Measurements from ENCODE around the gene NUP214.
"Not testable (repeated sequence)": the region's sequence is repeated elsewhere in the genome, so short reads cannot be mapped to it uniquely, and the experiment has no call there.

The NUP214 gene

DNA sequence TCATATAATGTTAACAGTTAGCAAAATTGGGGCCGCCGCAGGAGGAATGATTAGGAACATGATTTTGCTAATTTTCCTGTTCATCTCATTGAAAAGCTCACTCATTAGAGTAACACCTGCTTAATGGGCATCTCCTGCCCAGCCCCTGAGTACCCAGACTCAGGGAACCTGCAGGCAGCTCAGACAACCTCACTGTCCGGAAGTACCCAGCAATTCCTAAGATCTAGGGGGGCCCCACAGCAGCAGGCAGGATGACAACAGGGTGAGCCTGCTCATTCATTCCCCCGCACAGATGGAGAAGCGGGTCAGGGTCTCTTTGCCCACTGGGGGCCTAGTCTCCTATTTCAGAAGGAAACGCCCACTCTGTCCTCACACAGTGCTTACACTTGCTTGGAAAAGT is 138.3 kb downstream of the NUP214 start:
- no peak for DNase-seq
- no peaks in the 10 kb centered on the region for H3K9me3 ChIP-seq (ENCODE audit: control extremely low read depth in 1 of 5, control insufficient read depth in 4 of 5, insufficient read depth in 2 of 5, low read depth in 1 of 5, low read length in 4 of 5)
- POLR2A ChIA-PET = interaction anchor here (0.5 to 1.5 kb wide), 3 partner anchors 8 to 1031 kb away, joined by 3 to 6 read pairs (median 3); no protein-coding TSS in a partner anchor
- H3K27ac ChIP-seq (ENCODE audit: insufficient read depth in 1 of 2, low read depth in 1 of 2, low read length in 2 of 2, poor library complexity in 1 of 2, severe bottlenecking in 2 of 2) = peak overlapping the region; percentile 50 to 71
- 74% methylated on average over 6 of the region's 6 CpGs for WGBS (ENCODE audit: insufficient coverage)
- peaks cover 7 to 67% (median 42%) of the 10 kb centered on the region in 4 experiments for H3K36me3 ChIP-seq (ENCODE audit: control insufficient read depth in 4 of 4, insufficient read depth in 4 of 4, low read length in 3 of 4)
- no peak overlapping the region for H3K4me3 ChIP-seq (ENCODE audit: control insufficient read depth in 1 of 7, extremely low read depth in 1 of 7, insufficient read depth in 4 of 7, low read depth in 2 of 7, low read length in 6 of 7)
- H3K27me3 ChIP-seq (replicated peaks in 2 of 5; ENCODE audit: control insufficient read depth in 4 of 5, insufficient read depth in 5 of 5, low read length in 4 of 5) = no peaks in the 10 kb centered on the region
- CTCF ChIA-PET = interaction anchor here (0.9 to 2.9 kb wide), 5 partner anchors 10 to 85 kb away, joined by 3 to 24 read pairs (median 4); no protein-coding TSS in a partner anchor
- H3K4me1 ChIP-seq (ENCODE audit: control extremely low read depth in 1 of 4, control insufficient read depth in 4 of 4, insufficient read depth in 4 of 4, low read length in 3 of 4) = peaks cover 0 to 50% (median 42%) of the 10 kb centered on the region in 4 experiments

DNA sequence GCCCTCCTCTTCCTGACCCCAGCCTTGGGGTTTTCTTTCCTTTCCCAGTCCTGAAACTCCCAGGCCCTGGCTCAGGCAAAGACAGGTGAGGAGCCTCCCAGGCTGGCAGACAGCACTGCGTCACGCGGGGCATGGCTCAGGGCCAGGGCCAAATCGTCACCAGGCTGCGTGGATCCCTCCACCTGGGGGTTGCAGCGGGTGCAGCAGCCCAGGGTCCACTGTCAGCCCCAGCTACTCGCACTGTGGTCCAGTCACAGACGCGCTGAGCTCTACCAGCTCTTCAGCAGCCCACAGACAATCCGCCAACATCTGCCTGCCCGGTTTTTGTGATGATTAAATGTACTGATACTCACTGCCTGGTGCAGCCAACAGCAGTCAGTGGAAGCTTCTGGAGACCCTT is 138.8 kb downstream of the NUP214 start:
- ChIA-PET CTCF (interaction anchor here (0.9 to 2.9 kb wide), 5 partner anchors 9 to 85 kb away, joined by 3 to 24 read pairs (median 4); no protein-coding TSS in a partner anchor), POLR2A (interaction anchor here (0.7 to 1.5 kb wide), 3 partner anchors 8 to 1030 kb away, joined by 3 to 6 read pairs (median 3); no protein-coding TSS in a partner anchor)
- Histone ChIP-seq H3K27ac (ENCODE audit: insufficient read depth in 1 of 2, low read depth in 1 of 2, low read length in 2 of 2, poor library complexity in 1 of 2, severe bottlenecking in 2 of 2) (peak overlapping the region; percentile 50 to 71), H3K27me3 (replicated peaks in 2 of 5; ENCODE audit: control insufficient read depth in 4 of 5, insufficient read depth in 5 of 5, low read length in 4 of 5) (no peaks in the 10 kb centered on the region), H3K4me3 (ENCODE audit: control insufficient read depth in 1 of 7, extremely low read depth in 1 of 7, insufficient read depth in 4 of 7, low read depth in 2 of 7, low read length in 6 of 7) (no peak overlapping the region), H3K4me1 (ENCODE audit: control extremely low read depth in 1 of 4, control insufficient read depth in 4 of 4, insufficient read depth in 4 of 4, low read length in 3 of 4) (peaks cover 4 to 51% (median 45%) of the 10 kb centered on the region in 4 experiments), H3K36me3 (ENCODE audit: control insufficient read depth in 4 of 4, insufficient read depth in 4 of 4, low read length in 3 of 4) (peaks cover 7 to 61% (median 38%) of the 10 kb centered on the region in 4 experiments), H3K9me3 (ENCODE audit: control extremely low read depth in 1 of 5, control insufficient read depth in 4 of 5, insufficient read depth in 2 of 5, low read depth in 1 of 5, low read length in 4 of 5) (no peaks in the 10 kb centered on the region)
- DNase-seq = peak in 2 of 3 donors; percentile 67 to 81
- WGBS (ENCODE audit: insufficient coverage) = 32% methylated on average over 7 of the region's 11 CpGs

DNA sequence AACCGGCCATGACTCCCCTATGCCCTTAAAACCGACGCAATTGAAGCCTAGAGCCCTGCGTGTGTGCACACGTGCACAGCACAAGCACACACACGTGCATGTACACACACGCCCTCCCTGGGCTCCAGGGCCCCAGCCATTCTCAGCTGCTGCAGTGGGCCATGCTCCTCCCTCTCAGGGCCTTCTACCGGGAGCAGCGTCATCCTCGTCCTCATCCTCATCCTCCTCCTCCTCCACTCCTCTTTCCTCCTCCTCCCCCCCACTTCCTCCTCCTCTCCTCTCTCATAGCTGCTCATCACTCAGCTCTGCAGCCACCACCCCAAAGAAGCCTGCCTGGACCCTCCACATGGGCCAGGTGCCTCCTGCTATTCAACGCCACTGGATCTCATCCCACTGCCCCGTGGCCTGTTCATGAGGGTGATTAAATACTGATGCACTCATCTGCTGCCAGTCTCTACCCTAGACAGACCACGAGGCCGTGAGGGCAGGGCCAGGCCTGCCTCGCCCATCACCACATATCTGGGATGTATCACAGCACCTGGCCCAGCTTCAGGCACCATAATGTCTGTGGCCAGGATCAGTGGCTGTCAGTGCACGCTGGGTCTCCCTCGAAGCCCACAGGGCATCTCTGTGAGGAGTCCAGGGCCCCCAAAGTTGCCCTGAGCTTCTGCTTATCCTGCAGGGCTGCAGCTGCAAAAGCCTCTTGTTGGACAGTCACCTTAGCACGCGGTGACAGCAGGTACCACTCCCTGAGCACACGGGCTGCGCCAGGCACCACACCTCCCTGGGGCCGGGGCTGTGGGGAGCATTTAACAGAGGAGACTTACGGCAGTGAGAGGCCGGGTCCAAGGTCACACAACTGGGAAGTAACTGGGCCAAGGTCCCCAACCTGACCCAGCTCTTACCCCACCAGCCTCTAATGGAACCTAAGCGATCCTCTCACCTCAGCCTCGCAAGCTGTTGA is 141.2 kb downstream of the NUP214 start:
- ChIA-PET POLR2A (no interaction called here), CTCF (interaction anchor here (0.7 to 12.1 kb wide), 2 partner anchors 9 to 11 kb away, joined by 3 to 155 read pairs; no protein-coding TSS in a partner anchor)
- no peak for DNase-seq
- no peaks in the 10 kb centered on the region for H3K27me3 ChIP-seq (replicated peaks in 2 of 5; ENCODE audit: control insufficient read depth in 4 of 5, insufficient read depth in 5 of 5, low read length in 4 of 5)
- peak overlapping the region in 1 of 2 experiments; percentile 36 for H3K27ac ChIP-seq (ENCODE audit: insufficient read depth in 1 of 2, low read depth in 1 of 2, low read length in 2 of 2, poor library complexity in 1 of 2, severe bottlenecking in 2 of 2)
- H3K4me3 ChIP-seq (ENCODE audit: control insufficient read depth in 1 of 7, extremely low read depth in 1 of 7, insufficient read depth in 4 of 7, low read depth in 2 of 7, low read length in 6 of 7) = peak overlapping the region in 2 of 7 experiments; percentile 19 to 21
- H3K9me3 ChIP-seq (ENCODE audit: control extremely low read depth in 1 of 5, control insufficient read depth in 4 of 5, insufficient read depth in 2 of 5, low read depth in 1 of 5, low read length in 4 of 5) = no peaks in the 10 kb centered on the region
- H3K4me1 ChIP-seq (ENCODE audit: control extremely low read depth in 1 of 4, control insufficient read depth in 4 of 4, insufficient read depth in 4 of 4, low read length in 3 of 4) = peaks cover 12 to 73% (median 68%) of the 10 kb centered on the region in 4 experiments
- 65% methylated on average over 22 of the region's 26 CpGs for WGBS (ENCODE audit: insufficient coverage)
- H3K36me3 ChIP-seq (ENCODE audit: control insufficient read depth in 4 of 4, insufficient read depth in 4 of 4, low read length in 3 of 4) = peaks cover 7 to 43% (median 17%) of the 10 kb centered on the region in 4 experiments

DNA sequence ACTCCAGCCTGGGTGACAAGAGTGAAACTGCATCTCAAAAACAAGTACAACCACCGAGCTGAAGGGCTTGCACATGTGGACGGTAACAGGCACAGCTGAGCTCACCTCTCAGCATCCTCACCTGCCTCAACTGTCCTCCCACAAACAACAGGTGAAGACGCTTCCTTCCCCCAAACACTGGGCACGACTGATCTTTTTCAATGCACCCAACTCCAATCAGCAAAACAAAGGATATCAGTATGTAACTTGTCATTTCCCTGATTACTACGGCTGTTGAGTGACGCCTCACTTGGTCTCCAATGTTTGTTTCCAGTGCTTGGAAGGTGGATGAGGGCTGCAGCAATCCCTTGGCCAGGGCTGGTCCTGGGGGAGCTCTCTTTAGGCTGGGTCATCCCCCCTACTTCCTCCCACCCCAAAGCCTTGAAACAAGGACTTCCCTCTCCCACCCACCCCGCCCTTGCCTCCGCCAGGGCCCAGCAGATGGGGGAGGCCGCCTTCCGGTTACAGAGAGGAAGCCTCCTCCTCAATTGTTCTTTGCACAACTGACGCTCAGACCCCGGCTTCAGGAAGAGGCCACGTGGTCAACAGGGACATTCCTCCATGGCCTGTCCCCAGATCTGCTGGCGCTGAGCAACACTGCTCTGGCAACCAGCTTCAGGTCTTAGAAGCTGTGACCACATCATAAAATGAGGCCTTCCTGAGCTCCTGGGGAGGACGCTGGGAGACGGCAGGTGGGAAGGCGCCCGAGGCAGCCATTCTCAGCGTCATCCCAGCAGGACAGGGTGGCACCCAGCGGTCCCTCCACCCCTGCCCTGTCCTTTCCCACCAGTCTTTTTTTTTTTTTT is 145.0 kb downstream of the NUP214 start:
- DNase-seq = peak; percentile 53 to 79 (median 70)
- Histone ChIP-seq H3K27me3 (replicated peaks in 2 of 5; ENCODE audit: control insufficient read depth in 4 of 5, insufficient read depth in 5 of 5, low read length in 4 of 5) (no peaks in the 10 kb centered on the region), H3K4me1 (ENCODE audit: control extremely low read depth in 1 of 4, control insufficient read depth in 4 of 4, insufficient read depth in 4 of 4, low read length in 3 of 4) (peaks cover 23 to 92% (median 90%) of the 10 kb centered on the region in 4 experiments), H3K9me3 (ENCODE audit: control extremely low read depth in 1 of 5, control insufficient read depth in 4 of 5, insufficient read depth in 2 of 5, low read depth in 1 of 5, low read length in 4 of 5) (no peaks in the 10 kb centered on the region), H3K27ac (ENCODE audit: insufficient read depth in 1 of 2, low read depth in 1 of 2, low read length in 2 of 2, poor library complexity in 1 of 2, severe bottlenecking in 2 of 2) (peak overlapping the region; percentile 42 to 96), H3K4me3 (ENCODE audit: control insufficient read depth in 1 of 7, extremely low read depth in 1 of 7, insufficient read depth in 4 of 7, low read depth in 2 of 7, low read length in 6 of 7) (peak overlapping the region in 6 of 7 experiments; percentile 33 to 69 (median 48)), H3K36me3 (ENCODE audit: control insufficient read depth in 4 of 4, insufficient read depth in 4 of 4, low read length in 3 of 4) (peaks cover 2 to 40% (median 3%) of the 10 kb centered on the region in 4 experiments)
- CTCF ChIA-PET = interaction anchor here (0.6 to 12.1 kb wide), 6 partner anchors 8 to 67 kb away, joined by 3 to 155 read pairs (median 4); no protein-coding TSS in a partner anchor
- WGBS (ENCODE audit: insufficient coverage) = 3% methylated on average over 18 of the region's 20 CpGs
- POLR2A ChIA-PET = interaction anchor here (0.6 to 1.0 kb wide), 4 partner anchors 11 to 94 kb away, joined by 3 to 4 read pairs (median 4); no protein-coding TSS in a partner anchor

DNA sequence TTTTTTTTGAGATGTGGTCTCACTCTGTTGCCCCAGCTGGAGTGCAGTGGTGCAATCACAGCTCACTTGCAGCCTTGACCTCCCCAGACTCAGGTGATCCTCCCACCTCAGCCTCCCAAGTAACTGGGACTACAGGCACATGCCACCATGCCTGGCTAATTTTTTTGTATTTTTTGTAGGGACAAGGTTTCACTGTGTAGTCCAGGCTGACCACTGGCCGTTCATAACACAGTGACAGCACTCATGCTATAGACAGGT is 145.6 kb downstream of the NUP214 start:
- Histone ChIP-seq H3K4me3 (ENCODE audit: control insufficient read depth in 1 of 7, extremely low read depth in 1 of 7, insufficient read depth in 4 of 7, low read depth in 2 of 7, low read length in 6 of 7) (peak overlapping the region in 4 of 7 experiments; percentile 46 to 69 (median 52)), H3K27ac (ENCODE audit: insufficient read depth in 1 of 2, low read depth in 1 of 2, low read length in 2 of 2, poor library complexity in 1 of 2, severe bottlenecking in 2 of 2) (peak overlapping the region; percentile 61 to 96), H3K4me1 (ENCODE audit: control extremely low read depth in 1 of 4, control insufficient read depth in 4 of 4, insufficient read depth in 4 of 4, low read length in 3 of 4) (peaks cover 23 to 95% (median 87%) of the 10 kb centered on the region in 4 experiments), H3K36me3 (ENCODE audit: control insufficient read depth in 4 of 4, insufficient read depth in 4 of 4, low read length in 3 of 4) (peaks cover 0 to 36% (median 3%) of the 10 kb centered on the region in 4 experiments)
- DNase-seq; H3K9me3 ChIP-seq (ENCODE audit: control extremely low read depth in 1 of 5, control insufficient read depth in 4 of 5, insufficient read depth in 2 of 5, low read depth in 1 of 5, low read length in 4 of 5); H3K27me3 ChIP-seq (replicated peaks in 2 of 5; ENCODE audit: control insufficient read depth in 4 of 5, insufficient read depth in 5 of 5, low read length in 4 of 5): not testable (repeated sequence)
- CTCF ChIA-PET = interaction anchor here (0.8 to 12.1 kb wide), 6 partner anchors 7 to 63 kb away, joined by 3 to 155 read pairs (median 5); no protein-coding TSS in a partner anchor
- POLR2A ChIA-PET = interaction anchor here (0.6 to 1.0 kb wide), 3 partner anchors 11 to 94 kb away, joined by 3 to 4 read pairs (median 4); no protein-coding TSS in a partner anchor
- 63% methylated on average over 1 of the region's 1 CpG for WGBS (ENCODE audit: insufficient coverage)

DNA sequence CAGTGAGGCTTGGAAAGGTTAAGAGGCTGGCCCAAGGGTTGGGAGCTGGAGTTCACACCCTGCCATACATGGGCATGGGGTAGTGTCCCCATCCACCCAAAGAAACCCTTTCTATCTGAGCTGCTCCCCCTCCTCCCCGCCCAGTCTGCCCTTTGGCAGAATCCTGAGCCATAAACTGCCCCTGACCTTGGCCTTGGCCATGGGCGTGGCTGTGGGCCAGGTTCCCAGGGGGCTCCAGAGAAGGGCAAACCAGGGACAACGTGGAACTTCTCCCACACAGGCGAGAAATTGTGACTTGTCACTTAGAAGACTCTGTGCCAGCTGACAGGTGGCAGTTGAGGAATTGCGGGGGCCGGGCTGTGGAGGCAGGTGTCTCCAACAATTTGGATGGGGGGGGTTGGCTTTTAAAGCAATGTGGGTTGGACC is 146.1 kb downstream of the NUP214 start:
- H3K4me3 ChIP-seq (ENCODE audit: control insufficient read depth in 1 of 7, extremely low read depth in 1 of 7, insufficient read depth in 4 of 7, low read depth in 2 of 7, low read length in 6 of 7) = peak overlapping the region in 4 of 7 experiments; percentile 29 to 92 (median 62)
- CTCF ChIA-PET = interaction anchor here (0.8 to 12.1 kb wide), 9 partner anchors 8 to 93 kb away, joined by 3 to 155 read pairs (median 4); no protein-coding TSS in a partner anchor
- POLR2A ChIA-PET = interaction anchor here (0.8 kb wide), 1 partner anchor 19 kb away, joined by 6 read pairs; no protein-coding TSS in a partner anchor
- H3K27me3 ChIP-seq (replicated peaks in 2 of 5; ENCODE audit: control insufficient read depth in 4 of 5, insufficient read depth in 5 of 5, low read length in 4 of 5) = no peaks in the 10 kb centered on the region
- H3K27ac ChIP-seq (ENCODE audit: insufficient read depth in 1 of 2, low read depth in 1 of 2, low read length in 2 of 2, poor library complexity in 1 of 2, severe bottlenecking in 2 of 2) = peak overlapping the region; percentile 61 to 96
- no peak for DNase-seq
- H3K36me3 ChIP-seq (ENCODE audit: control insufficient read depth in 4 of 4, insufficient read depth in 4 of 4, low read length in 3 of 4) = peaks cover 0 to 30% (median 1%) of the 10 kb centered on the region in 4 experiments
- no peaks in the 10 kb centered on the region for H3K9me3 ChIP-seq (ENCODE audit: control extremely low read depth in 1 of 5, control insufficient read depth in 4 of 5, insufficient read depth in 2 of 5, low read depth in 1 of 5, low read length in 4 of 5)
- 68% methylated on average over 6 of the region's 6 CpGs for WGBS (ENCODE audit: insufficient coverage)
- H3K4me1 ChIP-seq (ENCODE audit: control extremely low read depth in 1 of 4, control insufficient read depth in 4 of 4, insufficient read depth in 4 of 4, low read length in 3 of 4) = peaks cover 23 to 90% (median 81%) of the 10 kb centered on the region in 4 experiments
